IMR-90 (cell line): ENCODE data around the gene RPL27A. TPM values are rescaled to one million over a fixed set of nuclear protein-coding genes. Genes with fewer than 3 reads are reported as not detected.

ENCODE experiments used
- ATAC-seq: fragments of 200-7000 bp; cut with Tn5 transposase; 2 replicates; pipeline ENCODE4 v1.9.1; 2020; ENCODE audit warnings: low read depth, mild to moderate bottlenecking, moderate library complexity
- BruUV-seq: library from RNA; stranded (reverse); fragments of 400-500 nt; replicated peaks from 2 replicates; lab custom pipeline; 2021; lab: Mats Ljungman, UMichigan
- CTCF ChIA-PET: fragments of 300-600 bp; formaldehyde crosslinking; extraction: SDS; loops from one replicate; lab custom pipeline; 2021; ENCODE audit warnings: antibody characterized with exemption; lab: Yijun Ruan, JAX
- POLR2A ChIA-PET: fragments of 300-600 bp; sonication (Branson Sonifier 250); formaldehyde crosslinking; loops from one replicate; lab custom pipeline; 2022; ENCODE audit warnings: antibody characterized with exemption; ENCODE audit not compliant: unreplicated experiment; lab: Charles Lee
- DNase-seq: peaks from one replicate; pipeline ENCODE4 v3.0.0; 2013
- H2AFZ ChIP-seq: replicated peaks from 2 replicates; pipeline ENCODE3; 2013; ENCODE audit warnings: low read length, mild to moderate bottlenecking; ENCODE audit not compliant: poor library complexity
- H2AK5ac ChIP-seq: 2 replicates; pipeline ENCODE4 v1.6.1; 2013; ENCODE audit warnings: low read depth, low read length, inconsistent platforms
- H2AK9ac ChIP-seq: replicated peaks from 2 replicates; pipeline ENCODE3; 2013; ENCODE audit warnings: mild to moderate bottlenecking, low read depth, low read length, moderate library complexity; ENCODE audit not compliant: poor library complexity
- H2BK120ac ChIP-seq: 2 replicates; pipeline ENCODE4 v1.6.1; 2013; ENCODE audit warnings: low read depth, low read length, inconsistent platforms
- H2BK15ac ChIP-seq: 3 replicates; pipeline ENCODE4 v1.6.1; 2013; ENCODE audit warnings: low read depth, low read length, inconsistent platforms
- H2BK20ac ChIP-seq: 2 replicates; pipeline ENCODE4 v1.6.1; 2013; ENCODE audit warnings: low read depth, mild to moderate bottlenecking, inconsistent platforms, low read length, moderate library complexity
- H2BK5ac ChIP-seq: 2 replicates; pipeline ENCODE4 v1.6.1; 2013; ENCODE audit warnings: mild to moderate bottlenecking, low read depth, low read length, inconsistent platforms; ENCODE audit not compliant: poor library complexity, severe bottlenecking
- H3K14ac ChIP-seq: replicated peaks from 2 replicates; pipeline ENCODE4 v1.6.1; 2013; ENCODE audit warnings: low read depth, low read length, inconsistent platforms
- H3K18ac ChIP-seq: 2 replicates; pipeline ENCODE4 v1.6.1; 2013; ENCODE audit warnings: low read depth, low read length, control low read depth
- H3K23ac ChIP-seq: 2 replicates; pipeline ENCODE4 v1.6.1; 2013; ENCODE audit warnings: low read depth, low read length, inconsistent platforms
- H3K27ac ChIP-seq: 2 replicates; pipeline ENCODE4 v1.5.1; 2013; ENCODE audit warnings: mild to moderate bottlenecking, control low read depth, low read length; ENCODE audit not compliant: insufficient read depth
- H3K27me3 ChIP-seq: 2 replicates; pipeline ENCODE4 v1.6.1; 2013; ENCODE audit warnings: low read length; ENCODE audit not compliant: control insufficient read depth, insufficient read depth
- H3K36me3 ChIP-seq: 2 replicates; pipeline ENCODE4 v1.6.1; 2013; ENCODE audit warnings: low read length, mixed read lengths; ENCODE audit not compliant: control insufficient read depth, insufficient read depth
- H3K4ac ChIP-seq: 2 replicates; pipeline ENCODE4 v1.6.1; 2013; ENCODE audit warnings: low read depth, low read length, inconsistent platforms
- H3K4me1 ChIP-seq: 2 replicates; pipeline ENCODE4 v1.6.1; 2013; ENCODE audit warnings: low read length, mixed read lengths; ENCODE audit not compliant: control insufficient read depth, insufficient read depth
- H3K4me2 ChIP-seq: 2 replicates; pipeline ENCODE4 v1.6.1; 2013; ENCODE audit warnings: low read depth, mild to moderate bottlenecking, control low read depth, low read length, moderate library complexity
- H3K4me3 ChIP-seq: 2 replicates; pipeline ENCODE4 v1.5.1; 2013; ENCODE audit warnings: low read depth, mild to moderate bottlenecking, control low read depth, low read length, moderate library complexity; ENCODE audit not compliant: insufficient read depth
- H3K56ac ChIP-seq: 2 replicates; pipeline ENCODE4 v1.6.1; 2013; ENCODE audit warnings: low read length, inconsistent platforms; ENCODE audit not compliant: insufficient read depth; ENCODE audit errors: extremely low read depth
- H3K79me1 ChIP-seq, 2 experiments: 2 replicates each; pipeline ENCODE4 v1.6.1; 2013; ENCODE audit warnings: low read length in 2 of 2, inconsistent platforms in 1 of 2, low read depth in 1 of 2
- H3K9ac ChIP-seq: 2 replicates; pipeline ENCODE4 v1.6.1; 2013; ENCODE audit warnings: low read depth, low read length, control low read depth
- H3K9me1 ChIP-seq: 2 replicates; pipeline ENCODE4 v1.6.1; 2013; ENCODE audit warnings: low read length, inconsistent platforms; ENCODE audit not compliant: insufficient read depth
- H3K9me3 ChIP-seq: 2 replicates; pipeline ENCODE4 v1.6.1; 2013; ENCODE audit warnings: low read length; ENCODE audit not compliant: control insufficient read depth, insufficient read depth
- H4K20me1 ChIP-seq: 2 replicates; pipeline ENCODE4 v1.6.1; 2013; ENCODE audit warnings: low read length, inconsistent platforms; ENCODE audit not compliant: insufficient read depth
- H4K5ac ChIP-seq: 2 replicates; pipeline ENCODE4 v1.6.1; 2013; ENCODE audit warnings: mild to moderate bottlenecking, low read depth, low read length, control low read depth
- H4K8ac ChIP-seq, 2 experiments: 2 replicates each; pipeline ENCODE4 v1.6.1; 2013; ENCODE audit warnings: low read depth in 2 of 2, low read length in 2 of 2, control low read depth in 1 of 2, inconsistent platforms in 1 of 2
- H4K91ac ChIP-seq: 2 replicates; pipeline ENCODE4 v1.6.1; 2013; ENCODE audit warnings: low read depth, low read length, inconsistent platforms; ENCODE audit not compliant: insufficient read depth
- MAFK ChIP-seq: IDR thresholded peaks from 2 replicates; pipeline ENCODE4 v1.6.1; 2012; ENCODE audit warnings: low read depth, low read length, improper control_type of control experiment
- NFE2L2 ChIP-seq: fragments of 150-350 bp; IDR thresholded peaks from 2 replicates; pipeline ENCODE4 v1.6.1; 2016; ENCODE audit warnings: low read depth, mild to moderate bottlenecking, low read length
- WGBS, 2 experiments: methylation state at CpG; one replicate each; pipeline versions ENCODE4 v1.1.5 to v1.1.7; 2013; ENCODE audit warnings: missing lambda C conversion rate in 2 of 2; ENCODE audit not compliant: insufficient read length in 1 of 2; ENCODE audit errors: extremely low coverage in 2 of 2; 5-methylcytosine and 5-hydroxymethylcytosine counted together
- dilution Hi-C: fragments of 300-500 bp; cut with HindIII; formaldehyde crosslinking; loops from one replicate; pipeline ENCODE4 v1.14.3; 2018; ENCODE audit warnings: low sequenced_read_pairs; ENCODE audit not compliant: unreplicated experiment
- in situ Hi-C: fragments of 300-500 bp; cut with MboI; formaldehyde crosslinking; loops from 3 replicates; pipeline ENCODE4 v1.14.3; 2019; ENCODE audit warnings: low sequenced_read_pairs, inconsistent platforms, mixed read lengths
- intact Hi-C: fragments of 100-400 bp; cut with micrococcal nuclease; formaldehyde crosslinking; loops from 2 replicates; pipeline ENCODE4 v1.10.0; 2022
- polyA plus RNA-seq, 3 experiments: library from polyadenylated mRNA; depleted of rRNA; stranded (reverse); fragments of >200 nt; gene quantifications; 2 replicates each; pipeline ENCODE4 v1.2.3, GENCODE V29; 2012; ENCODE audit warnings: low replicate concordance in 1 of 3
- total RNA-seq: library from RNA; depleted of rRNA; stranded (reverse); fragments of >200 nt; gene quantifications from 2 replicates; pipeline ENCODE4 v1.2.3, GENCODE V29; 2012

The RPL27A gene
- total and polyA plus RNA-seq, 2 of the 4 experiments (the other 2 are of a cell fraction): 786 to 849 TPM

DNA sequence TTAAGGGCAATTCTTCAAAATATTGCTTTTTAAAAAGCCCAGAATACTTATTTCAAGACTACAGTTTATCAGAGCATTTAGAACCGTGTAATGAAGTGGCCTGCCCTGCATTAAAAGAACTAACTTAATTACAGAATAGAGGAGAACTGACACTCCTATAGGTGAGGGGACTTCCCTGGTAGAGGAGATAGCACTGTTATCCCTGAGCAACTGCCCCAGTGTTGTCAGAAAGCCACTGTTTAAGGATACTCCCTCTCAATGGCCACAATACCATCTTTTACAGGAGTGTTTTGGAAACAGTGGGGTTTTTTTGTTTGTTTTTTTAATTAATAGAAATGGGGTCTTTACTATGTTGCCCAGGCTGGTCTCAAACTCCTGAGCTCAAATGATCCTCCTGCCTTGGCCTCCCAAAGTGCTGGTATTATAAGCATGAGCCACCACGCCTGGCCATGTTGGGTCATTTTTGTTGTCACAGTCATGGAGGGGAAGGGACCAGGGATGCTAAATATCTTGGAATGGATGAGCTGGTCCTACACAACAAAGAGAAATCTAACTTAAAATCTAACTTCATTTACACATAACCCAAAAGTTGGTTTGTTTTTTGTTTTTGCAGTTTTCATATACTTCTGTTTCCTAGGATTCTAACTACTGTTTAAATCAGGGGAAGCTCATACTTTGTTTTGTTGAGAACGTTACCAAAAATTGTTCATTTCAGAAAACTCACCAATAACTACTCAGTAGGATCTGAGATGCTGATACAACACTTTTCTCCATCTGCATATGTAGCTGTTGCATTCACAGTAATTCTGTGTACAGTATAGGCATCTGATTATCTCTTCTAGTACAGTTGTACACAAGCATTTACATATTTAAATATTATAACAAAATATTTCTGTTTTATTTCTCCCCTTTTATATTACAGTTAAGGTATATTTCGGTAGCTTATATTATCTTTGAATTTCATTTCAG lies 8.1 kb downstream of the RPL27A start:
- H4K8ac ChIP-seq: no peak overlapping the region
- H3K27me3 ChIP-seq: no peaks in the 10 kb centered on the region
- ChIA-PET CTCF (interaction anchor here (1.3 kb wide), 1 partner anchor 9 kb away, joined by 3 read pairs; no protein-coding TSS in a partner anchor), POLR2A (no interaction called here)
- no peak overlapping the region; the same call in 1 of the 2 replicates for H2AK5ac ChIP-seq
- TF ChIP-seq NFE2L2: no peak
- 0 out of 2 replicates have a peak, but pooled peaks have one; percentile 26 for TF ChIP-seq MAFK
- H3K9me1 ChIP-seq: no peaks in the 10 kb centered on the region; the same call in 1 of the 2 replicates
- H2AK9ac ChIP-seq: no peak overlapping the region
- H3K4me3 ChIP-seq: no peak overlapping the region
- H3K4me2 ChIP-seq: no peak overlapping the region
- no CpG with 5 or more reads among the region's 4 CpGs for WGBS, 2 experiments
- H3K9ac ChIP-seq: no peak overlapping the region
- intact Hi-C loops: loop anchor here (10.0 kb wide), 1 partner anchor 444 kb away; no protein-coding TSS in a partner anchor
- H3K56ac ChIP-seq: no peak overlapping the region
- H4K91ac ChIP-seq: no peak overlapping the region
- H3K4me1 ChIP-seq: peaks cover 4% of the 10 kb centered on the region; the same call in 1 of the 2 replicates
- H3K27ac ChIP-seq: no peak overlapping the region
- no peak overlapping the region for H3K18ac ChIP-seq
- H4K5ac ChIP-seq: no peak overlapping the region
- H3K36me3 ChIP-seq: peaks cover 49% of the 10 kb centered on the region
- dilution Hi-C loops: no loop called here
- ATAC-seq (no peak), DNase-seq (no peak)
- BruUV-seq: no TSS peak
- no peak overlapping the region for H3K14ac ChIP-seq
- H3K4ac ChIP-seq: no peak overlapping the region
- H3K79me1 ChIP-seq: peaks cover 18 to 46% of the 10 kb centered on the region in 2 experiments
- H4K20me1 ChIP-seq: peaks cover 8% of the 10 kb centered on the region; the same call in 1 of the 2 replicates
- no peak overlapping the region for H2BK20ac ChIP-seq
- no peak overlapping the region for H2BK15ac ChIP-seq
- no peak overlapping the region for H3K23ac ChIP-seq
- no peak overlapping the region for H2BK5ac ChIP-seq
- in situ Hi-C loops: loop anchor here (25.0 kb wide), 1 partner anchor 447 kb away; no protein-coding TSS in a partner anchor
- no peak overlapping the region for H2BK120ac ChIP-seq
- no peaks in the 10 kb centered on the region for H3K9me3 ChIP-seq
- no peak overlapping the region for H2AFZ ChIP-seq
